BLaER1 treated with 17β-estradiol and CSF1 and Interleukin-3, amounts not matched to agents 10 nM and 100 nM (cell line): Measurements from ENCODE around the gene NDST4.

ENCODE experiments used
- H3K27ac ChIP-seq, 11 experiments: shearing (Covaris generic); formaldehyde crosslinking; 2 replicates each; pipeline ENCODE4 v1.8.1; 2022
- H3K27me3 ChIP-seq, 11 experiments: shearing (Covaris generic); formaldehyde crosslinking; 2 replicates each; pipeline ENCODE4 v1.8.1; 2022
- H3K36me3 ChIP-seq, 11 experiments: shearing (Covaris generic); formaldehyde crosslinking; 2 replicates each; pipeline ENCODE4 v1.8.1; 2022
- H3K4me1 ChIP-seq, 10 experiments: shearing (Covaris generic); formaldehyde crosslinking; 2 replicates each; pipeline ENCODE4 v1.8.1; 2022
- H3K4me2 ChIP-seq, 11 experiments: shearing (Covaris generic); formaldehyde crosslinking; 2 replicates each; pipeline ENCODE4 v1.8.1; 2022
- H3K4me3 ChIP-seq, 10 experiments: shearing (Covaris generic); formaldehyde crosslinking; 2 replicates each; pipeline ENCODE4 v1.8.1; 2022
- H3K9ac ChIP-seq, 11 experiments: shearing (Covaris generic); formaldehyde crosslinking; 2 replicates each; pipeline ENCODE4 v1.8.1; 2022
- H3K9me3 ChIP-seq, 11 experiments: shearing (Covaris generic); formaldehyde crosslinking; replicated peaks in 1 of 11; 2 replicates each; pipeline ENCODE4 v1.8.1; 2022
- H4K20me1 ChIP-seq, 11 experiments: shearing (Covaris generic); formaldehyde crosslinking; 2 replicates each; pipeline ENCODE4 v1.8.1; 2022
- Cebpa-rat ChIP-seq, 11 experiments: shearing (Covaris generic); IDR thresholded peaks; 2 replicates each; pipeline ENCODE4 v1.8.1; 2022

Gene NDST4

GRCh38 chr4:114785570-114785969 lies 327.9 kb downstream of the NDST4 start:
- H3K9ac ChIP-seq, result no peak overlapping the region
- H3K27me3 ChIP-seq, result no peaks in the 10 kb centered on the region
- no peak overlapping the region for H3K4me3 ChIP-seq
- no peaks in the 10 kb centered on the region for H4K20me1 ChIP-seq
- no peaks in the 10 kb centered on the region for H3K9me3 ChIP-seq
- no peak for TF ChIP-seq Cebpa-rat (IDR thresholded peaks at IDR 0.05)
- H3K27ac ChIP-seq, result no peak overlapping the region
- H3K4me2 ChIP-seq, result no peak overlapping the region
- no peaks in the 10 kb centered on the region for H3K4me1 ChIP-seq
- H3K36me3 ChIP-seq, result no peaks in the 10 kb centered on the region

- H3K9me3 ChIP-seq, result no peaks in the 10 kb centered on the region
- H3K27me3 ChIP-seq, result no peaks in the 10 kb centered on the region
- no peak for TF ChIP-seq Cebpa-rat (IDR thresholded peaks at IDR 0.05)
- no peak overlapping the region for H3K4me3 ChIP-seq
- no peaks in the 10 kb centered on the region for H3K36me3 ChIP-seq
- H4K20me1 ChIP-seq, result no peaks in the 10 kb centered on the region
- no peak overlapping the region for H3K4me2 ChIP-seq
- H3K4me1 ChIP-seq, result no peaks in the 10 kb centered on the region
- no peak overlapping the region for H3K27ac ChIP-seq
- H3K9ac ChIP-seq, result no peak overlapping the region
These were observed 330.2 kb downstream of the NDST4 start for GRCh38 chr4:114783215-114783595.

- no peak overlapping the region for H3K4me3 ChIP-seq
- H4K20me1 ChIP-seq, result no peaks in the 10 kb centered on the region
- no peak overlapping the region for H3K4me2 ChIP-seq
- H3K27ac ChIP-seq, result no peak overlapping the region
- H3K36me3 ChIP-seq, result no peaks in the 10 kb centered on the region
- H3K9ac ChIP-seq, result no peak overlapping the region
- no peaks in the 10 kb centered on the region for H3K27me3 ChIP-seq
- H3K4me1 ChIP-seq, result no peaks in the 10 kb centered on the region
- no peak for TF ChIP-seq Cebpa-rat (IDR thresholded peaks at IDR 0.05)
- no peaks in the 10 kb centered on the region for H3K9me3 ChIP-seq
These were observed 330.8 kb downstream of the NDST4 start for GRCh38 chr4:114782415-114783214.

GRCh38 chr4:114780205-114780604 lies 333.2 kb downstream of the NDST4 start:
- H4K20me1 ChIP-seq, result no peaks in the 10 kb centered on the region
- H3K27me3 ChIP-seq, result no peaks in the 10 kb centered on the region
- H3K9ac ChIP-seq, result no peak overlapping the region
- no peak overlapping the region for H3K27ac ChIP-seq
- H3K4me2 ChIP-seq, result no peak overlapping the region
- no peaks in the 10 kb centered on the region for H3K9me3 ChIP-seq
- TF ChIP-seq Cebpa-rat (IDR thresholded peaks at IDR 0.05), result no peak
- no peaks in the 10 kb centered on the region for H3K36me3 ChIP-seq
- H3K4me1 ChIP-seq, result no peaks in the 10 kb centered on the region
- H3K4me3 ChIP-seq, result no peak overlapping the region
